Endothelial cell of umbilical vein (primary cell): ENCODE measurements around the gene PPA2. TPM values are rescaled to one million over a fixed set of nuclear protein-coding genes. Genes with fewer than 3 reads are reported as not detected.

Experiments
- BruUV-seq: library from RNA; stranded (reverse); fragments of 400-500 nt; replicated peaks from 2 replicates; lab custom pipeline; 2021; lab: Mats Ljungman, UMichigan
- CTCF ChIA-PET: fragments of 300-600, 350-600 bp; sonication (Branson Sonifier 250); formaldehyde crosslinking; loops from one replicate; lab custom pipeline; 2021; ENCODE audit warnings: antibody characterized with exemption, inconsistent platforms; lab: Charles Lee
- POLR2A ChIA-PET: fragments of 300-600, 350-600 bp; sonication (Branson Sonifier 250); formaldehyde crosslinking; loops from one replicate; lab custom pipeline; 2021; ENCODE audit warnings: antibody characterized with exemption, inconsistent platforms; lab: Charles Lee
- DNase-seq: peaks from one replicate; pipeline ENCODE4 v3.0.0-alpha.2; 2011; ENCODE audit warnings: low read depth, low spot score
- FAIRE-seq: peaks from 2 replicates; lab custom pipeline; 2011; peaks lifted over from hg19 to GRCh38; lab: Jason Lieb, UNC
- H2AFZ ChIP-seq: 2 replicates; pipeline ENCODE4 v1.6.0; 2012; ENCODE audit warnings: low read depth, low read length, control low read depth, inconsistent platforms
- H3K27ac ChIP-seq: 2 replicates; pipeline ENCODE4 v1.5.1; 2011; ENCODE audit warnings: low read depth, mild to moderate bottlenecking, control low read depth, low read length, moderate library complexity; ENCODE audit not compliant: insufficient read depth
- H3K27me3 ChIP-seq, 2 experiments: 2 replicates each; pipeline versions ENCODE4 v1.6.0 to v1.6.1; 2011; ENCODE audit warnings: low read length in 2 of 2, mixed read lengths in 1 of 2; ENCODE audit not compliant: control insufficient read depth in 2 of 2, insufficient read depth in 2 of 2
- H3K36me3 ChIP-seq, 2 experiments: 2 replicates in 1 of 2; 3 replicates in 1 of 2; pipeline ENCODE4 v1.5.1; 2011; ENCODE audit warnings: low read length in 2 of 2, mild to moderate bottlenecking in 1 of 2, moderate library complexity in 1 of 2; ENCODE audit not compliant: control insufficient read depth in 2 of 2, insufficient read depth in 2 of 2; ENCODE audit errors: extremely low read depth in 1 of 2
- H3K4me1 ChIP-seq: 3 replicates; pipeline ENCODE4 v1.5.1; 2011; ENCODE audit warnings: mild to moderate bottlenecking, low read length; ENCODE audit not compliant: control insufficient read depth, insufficient read depth; ENCODE audit errors: extremely low read depth
- H3K4me2 ChIP-seq: 2 replicates; pipeline ENCODE4 v1.6.1; 2011; ENCODE audit warnings: low read length, control low read depth, mixed read lengths; ENCODE audit not compliant: insufficient read depth
- H3K4me3 ChIP-seq, 3 experiments: fragments of 200-600 bp in 1 of 3; sonication (generic), shearing (Covaris generic) in 1 of 3; replicated peaks in 1 of 3; 2 replicates each; pipeline ENCODE4 v1.5.1; 2011 to 2016; ENCODE audit warnings: control low read depth in 3 of 3, low read length in 3 of 3, mild to moderate bottlenecking in 2 of 3, inconsistent platforms in 1 of 3, low read depth in 1 of 3, moderate library complexity in 1 of 3; ENCODE audit not compliant: insufficient read depth in 1 of 3
- H3K79me2 ChIP-seq: 2 replicates; pipeline ENCODE4 v1.6.0; 2012; ENCODE audit warnings: low read length, inconsistent platforms; ENCODE audit not compliant: control insufficient read depth, insufficient read depth
- H3K9ac ChIP-seq: replicated peaks from 2 replicates; pipeline ENCODE3; 2011; ENCODE audit warnings: low read length, control low read depth; ENCODE audit not compliant: insufficient read depth; ENCODE audit errors: extremely low read depth
- H3K9me1 ChIP-seq: replicated peaks from 3 replicates; pipeline ENCODE4 v1.6.0; 2011; ENCODE audit warnings: mild to moderate bottlenecking, low read length; ENCODE audit not compliant: control insufficient read depth, insufficient read depth; ENCODE audit errors: extremely low read depth
- H3K9me3 ChIP-seq: replicated peaks from 2 replicates; pipeline ENCODE4 v1.5.1; 2012; ENCODE audit warnings: low read length, inconsistent platforms; ENCODE audit not compliant: control insufficient read depth, insufficient read depth
- H4K20me1 ChIP-seq: replicated peaks from 2 replicates; pipeline ENCODE3; 2011; ENCODE audit warnings: mild to moderate bottlenecking, low read length; ENCODE audit not compliant: control insufficient read depth, insufficient read depth; ENCODE audit errors: extremely low read depth
- CTCF ChIP-seq, 2 donors: IDR thresholded peaks; 1 replicate in 1 of 2; 2 replicates in 1 of 2; pipeline ENCODE4 v1.5.1; 2011; ENCODE audit warnings: low read length in 2 of 2, mild to moderate bottlenecking in 2 of 2, moderate library complexity in 2 of 2, control low read depth in 1 of 2, inconsistent platforms in 1 of 2, low read depth in 1 of 2; ENCODE audit not compliant: insufficient read depth in 1 of 2; ENCODE audit errors: extremely low read depth in 1 of 2
- EZH2 ChIP-seq: IDR thresholded peaks from 2 replicates; pipeline ENCODE4 v1.6.1; 2012; ENCODE audit warnings: borderline replicate concordance, low read depth, mild to moderate bottlenecking, moderate library complexity, low read length, inconsistent platforms; ENCODE audit not compliant: severe bottlenecking
- FOS ChIP-seq: IDR thresholded peaks from 2 replicates; pipeline ENCODE4 v1.6.1; 2011; ENCODE audit warnings: mild to moderate bottlenecking, low read length, moderate library complexity, borderline replicate concordance; ENCODE audit not compliant: insufficient read depth
- GATA2 ChIP-seq: IDR thresholded peaks from 2 replicates; pipeline ENCODE4 v1.7.0; 2011; ENCODE audit warnings: low read depth, mild to moderate bottlenecking, moderate library complexity, mixed read lengths, low read length; ENCODE audit not compliant: insufficient read length, insufficient read depth
- JUN ChIP-seq: IDR thresholded peaks from 2 replicates; pipeline ENCODE4 v1.6.1; 2011; ENCODE audit warnings: borderline replicate concordance, low read depth; ENCODE audit not compliant: insufficient read length, insufficient read depth
- MAX ChIP-seq: IDR thresholded peaks from 2 replicates; pipeline ENCODE4 v1.6.1; 2011; ENCODE audit not compliant: insufficient read depth, insufficient read length
- MYC ChIP-seq: IDR thresholded peaks from one replicate; pipeline ENCODE4 v1.6.1; 2011; ENCODE audit warnings: mild to moderate bottlenecking, low read depth, low read length
- POLR2A ChIP-seq: IDR thresholded peaks from 2 replicates; pipeline ENCODE4 v1.6.1; 2012; ENCODE audit warnings: low read depth, mild to moderate bottlenecking, control low read depth, low read length
- POLR2AphosphoS5 ChIP-seq: IDR thresholded peaks from 2 replicates; pipeline ENCODE4 v1.6.1; 2012; ENCODE audit warnings: low read depth, mild to moderate bottlenecking, control low read depth, low read length, moderate library complexity; ENCODE audit not compliant: insufficient read depth
- dilution Hi-C: fragments of 300-500 bp; cut with MboI; formaldehyde crosslinking; loops from one replicate; pipeline ENCODE4 v1.15.0; 2019; ENCODE audit warnings: low sequenced_read_pairs; ENCODE audit not compliant: extremely low pct_ligation_motif_present
- intact Hi-C: fragments of 100-400 bp; cut with micrococcal nuclease; formaldehyde crosslinking; loops from one replicate; pipeline ENCODE4 v1.10.0; 2022
- polyA plus RNA-seq, 4 experiments: library from polyadenylated mRNA; depleted of rRNA in 3 of 4; stranded (reverse) in 3 of 4; unstranded in 1 of 4; fragments of >200 nt; gene quantifications; 2 replicates each; pipeline versions ENCODE4 v1.2.1 to v1.2.3, GENCODE V29; 2011 to 2012; ENCODE audit warnings: missing spikeins in 1 of 4
- total RNA-seq: library from RNA; stranded (reverse); gene quantifications from 2 replicates; pipeline ENCODE4 v1.2.3, GENCODE V29; 2021

The PPA2 gene
- total and polyA plus RNA-seq, 2 donors (not counting 3 experiments of a cell fraction or from before 2014, with no cell fraction given), result 30.4 to 58.7 TPM

GRCh38 chr4:105373324-105373723, 100.5 kb downstream of the PPA2 start:
- FAIRE-seq (no peak), DNase-seq (no peak)
- Histone ChIP-seq H2AFZ (no peak overlapping the region), H3K4me1 (no peaks in the 10 kb centered on the region), H3K79me2 (no peaks in the 10 kb centered on the region), H3K4me2 (no peak overlapping the region), H3K9me1 (no peaks in the 10 kb centered on the region), H4K20me1 (no peaks in the 10 kb centered on the region), H3K27me3 (no peaks in the 10 kb centered on the region), H3K36me3 (no peaks in the 10 kb centered on the region), H3K9me3 (no peaks in the 10 kb centered on the region), H3K9ac (no peak overlapping the region), H3K27ac (no peak overlapping the region), H3K4me3 (no peak overlapping the region)
- BruUV-seq, result no TSS peak
- POLR2A ChIA-PET, result no interaction called here
- dilution Hi-C loops, result no loop called here
- CTCF ChIA-PET, result no interaction called here
- intact Hi-C loops, result no loop called here
- no peak for TF ChIP-seq POLR2AphosphoS5
- no peak for TF ChIP-seq EZH2
- no peak for TF ChIP-seq GATA2
- no peak for TF ChIP-seq POLR2A
- TF ChIP-seq MYC, result no peak

GRCh38 chr4:105369988-105370387, 103.9 kb downstream of the PPA2 start:
- no peaks in the 10 kb centered on the region for H3K79me2 ChIP-seq
- no peaks in the 10 kb centered on the region for H3K27me3 ChIP-seq
- H3K4me3 ChIP-seq, result no peak overlapping the region
- intact Hi-C loops (no loop called here), dilution Hi-C loops (no loop called here)
- FAIRE-seq, result no peak
- no peak for DNase-seq
- no peaks in the 10 kb centered on the region for H3K36me3 ChIP-seq
- no peaks in the 10 kb centered on the region for H4K20me1 ChIP-seq
- H2AFZ ChIP-seq, result no peak overlapping the region
- no peak overlapping the region for H3K9ac ChIP-seq
- H3K4me2 ChIP-seq, result no peak overlapping the region
- no peaks in the 10 kb centered on the region for H3K9me1 ChIP-seq
- no peaks in the 10 kb centered on the region for H3K4me1 ChIP-seq
- no peak for TF ChIP-seq FOS
- no peak for TF ChIP-seq MAX
- no peak for TF ChIP-seq EZH2
- no peak for TF ChIP-seq GATA2
- no peak for TF ChIP-seq JUN
- no peak for TF ChIP-seq MYC
- no peak for TF ChIP-seq CTCF (IDR thresholded peaks at IDR 0.05; ENCODE audit: extremely low read depth in 1 of 2, insufficient read depth in 1 of 2, low read depth in 1 of 2, low read length in 2 of 2)
- TF ChIP-seq POLR2AphosphoS5, result no peak
- TF ChIP-seq POLR2A, result no peak
- ChIA-PET CTCF (interaction anchor here (1.1 to 2.0 kb wide), 3 partner anchors 10 to 16 kb away, joined by 3 to 8 read pairs (median 6); no protein-coding TSS in a partner anchor), POLR2A (no interaction called here)
- no peak overlapping the region for H3K27ac ChIP-seq
- no peaks in the 10 kb centered on the region for H3K9me3 ChIP-seq
- no TSS peak for BruUV-seq
